IPS DF 19.7 (cell line): Measurements from ENCODE around the gene MRPS27.
"Not testable (repeated sequence)": the region's sequence is repeated elsewhere in the genome, so short reads cannot be mapped to it uniquely, and the experiment has no call there.

Experiments used
- DNase-seq: peaks from one replicate; pipeline ENCODE4 v3.0.0-alpha.2; 2013; ENCODE audit warnings: low read depth, low spot score

The MRPS27 gene

DNA sequence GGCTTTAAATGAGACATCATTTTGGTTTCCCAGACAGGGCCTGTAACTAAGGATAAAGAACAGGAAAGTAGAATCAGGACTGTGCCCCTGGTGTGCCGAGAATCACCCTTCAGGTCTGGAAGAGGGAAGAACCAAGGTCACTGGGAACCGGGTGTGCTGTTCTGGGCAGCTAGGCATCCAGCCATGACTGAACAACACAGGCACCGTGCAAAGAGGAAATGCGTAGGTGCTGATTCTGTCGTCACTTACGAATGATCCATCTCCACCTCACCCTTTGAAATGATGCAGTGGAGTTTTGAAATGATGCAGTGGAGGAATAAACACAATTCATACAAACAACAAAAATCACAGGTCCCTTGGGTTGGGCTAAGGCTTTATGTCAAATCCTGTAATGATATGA is 148.4 kb downstream of the MRPS27 start:
- no peak for DNase-seq

DNA sequence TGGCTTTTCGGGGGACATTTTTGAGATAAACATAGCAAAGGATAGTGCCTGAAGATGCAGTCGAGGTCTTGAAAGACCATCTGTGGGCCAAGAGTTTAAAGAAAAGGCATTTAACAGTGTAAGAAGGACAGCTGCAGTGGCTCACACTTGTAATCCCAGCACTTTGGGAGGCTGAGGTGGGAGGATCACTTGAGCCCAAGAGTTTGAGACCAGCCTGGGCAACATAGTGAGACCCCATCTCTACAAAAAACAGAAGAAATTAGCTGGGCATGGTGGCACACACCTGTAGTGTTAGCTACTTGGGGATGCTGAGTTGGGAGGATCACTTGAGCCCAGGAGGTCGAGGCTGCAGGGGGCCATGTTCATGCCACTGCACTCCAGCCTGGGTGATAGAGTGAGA is 148.9 kb downstream of the MRPS27 start:
- not testable (repeated sequence) for DNase-seq

DNA sequence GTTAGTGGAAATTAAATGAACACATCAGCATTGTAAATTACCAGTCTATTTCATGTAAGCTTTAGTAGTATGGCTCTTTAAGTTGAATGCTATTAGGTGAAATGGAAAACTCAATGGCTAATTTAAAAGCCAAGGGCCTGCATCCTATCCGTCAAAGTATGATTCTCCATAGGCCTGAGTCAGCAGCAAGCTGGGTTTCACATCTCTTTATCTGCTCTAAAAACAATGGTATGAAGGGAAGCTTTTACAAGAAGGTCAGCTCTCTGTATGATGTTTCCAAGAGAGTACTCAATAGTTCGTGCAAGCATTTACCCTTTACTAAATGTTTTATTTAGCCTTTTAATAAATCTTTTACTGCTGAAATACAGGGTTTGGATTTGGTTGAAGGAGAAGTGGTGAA is 149.9 kb downstream of the MRPS27 start:
- DNase-seq, result no peak
